H54 (cell line): ENCODE data around the gene DHRS4.

Source experiments
- DNase-seq: peaks from one replicate; pipeline ENCODE4 v3.0.0; 2011; ENCODE audit warnings: low spot score, mixed read lengths; ENCODE audit not compliant: insufficient read length
- FAIRE-seq: peaks from 3 replicates; lab custom pipeline; 2011; peaks lifted over from hg19 to GRCh38; lab: Jason Lieb, UNC
- POLR2A ChIP-seq: IDR thresholded peaks from 2 replicates; pipeline ENCODE4 v1.6.1; 2011; ENCODE audit warnings: low read depth, mild to moderate bottlenecking, low read length

Gene DHRS4

DNA sequence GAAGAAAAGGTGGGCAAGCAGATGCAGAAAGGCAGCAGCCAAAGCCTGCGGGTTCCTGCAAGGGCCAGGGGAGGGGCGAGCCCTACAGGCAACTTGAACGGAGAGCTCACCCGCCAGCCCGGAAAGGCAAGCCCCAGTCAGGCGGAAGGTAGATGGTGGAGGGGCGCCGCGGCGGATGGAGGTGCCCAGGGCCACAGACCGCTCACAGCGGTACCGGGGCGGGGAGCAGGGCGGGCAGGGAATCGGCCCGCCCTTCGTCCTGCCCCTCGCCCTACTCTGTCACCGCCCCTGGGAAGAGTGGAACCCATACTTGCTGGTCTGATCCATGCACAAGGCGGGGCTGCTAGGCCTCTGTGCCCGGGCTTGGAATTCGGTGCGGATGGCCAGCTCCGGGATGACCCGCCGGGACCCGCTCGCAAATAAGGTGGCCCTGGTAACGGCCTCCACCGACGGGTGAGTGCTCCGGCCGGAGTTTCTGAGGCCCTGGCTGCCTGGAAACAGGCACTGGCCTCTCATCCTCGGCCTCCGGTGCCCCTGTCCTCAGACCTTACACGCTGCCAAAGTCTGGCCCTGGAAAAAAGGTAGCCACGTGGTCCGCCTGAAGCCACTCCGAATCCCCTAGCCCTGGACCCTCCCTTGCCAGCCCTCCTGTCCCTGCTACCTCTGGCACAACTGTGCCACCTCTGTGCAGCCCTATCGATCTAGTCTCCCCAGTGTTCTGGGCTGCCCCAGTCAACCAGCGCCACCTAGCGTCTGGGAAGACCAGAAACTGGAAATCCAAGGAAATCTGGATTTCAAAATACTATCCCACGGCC, at the start of gene DHRS4:
TSS of gene DHRS4 (plus strand) at position 307 of the 815 bp plus-strand sequence. CDS start at position 326, 19 bp downstream.
- peak; percentile 65 for DNase-seq
- 0 out of 2 replicates have a peak, but pooled peaks have one; percentile 50 for TF ChIP-seq POLR2A
- FAIRE-seq = no peak

DNA sequence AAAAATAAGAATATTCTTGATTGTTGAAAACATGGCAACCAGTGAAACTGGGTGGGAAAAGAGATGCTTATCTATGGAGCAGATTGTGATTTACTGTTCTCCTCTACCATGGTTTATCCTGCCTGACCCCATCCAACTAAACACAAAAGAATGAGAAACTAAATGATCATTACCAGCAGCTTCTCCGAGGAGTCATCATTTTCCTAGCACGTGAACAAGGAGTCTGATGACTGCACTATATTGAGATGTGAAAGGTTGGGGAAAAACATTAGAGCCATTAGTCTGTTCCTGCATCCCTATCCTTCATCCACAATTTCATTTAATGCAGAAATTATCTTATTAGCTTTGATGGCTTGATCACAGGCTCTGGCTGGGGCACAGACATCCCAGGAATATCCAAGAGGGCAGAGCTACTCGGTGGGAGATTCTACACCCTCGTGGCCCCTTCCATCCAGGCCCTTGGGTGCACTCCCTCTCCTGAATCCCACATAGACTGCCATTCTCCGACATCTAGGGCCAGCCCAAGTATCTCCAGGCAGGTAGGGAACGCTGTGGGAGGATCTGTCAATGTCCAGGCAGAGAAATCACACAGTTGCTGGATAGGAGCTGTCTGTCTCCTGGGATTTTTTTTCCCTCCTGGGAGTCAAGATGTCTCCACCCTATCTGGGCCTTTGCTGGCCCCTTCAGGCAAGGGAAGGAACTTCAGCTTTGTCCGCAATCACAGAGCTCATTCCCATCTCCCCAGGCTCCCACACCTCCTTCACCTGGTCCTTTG, 43.3 kb upstream of the DHRS4 start:
- FAIRE-seq = no peak
- DNase-seq = peak; percentile 47
- TF ChIP-seq POLR2A = no peak

DNA sequence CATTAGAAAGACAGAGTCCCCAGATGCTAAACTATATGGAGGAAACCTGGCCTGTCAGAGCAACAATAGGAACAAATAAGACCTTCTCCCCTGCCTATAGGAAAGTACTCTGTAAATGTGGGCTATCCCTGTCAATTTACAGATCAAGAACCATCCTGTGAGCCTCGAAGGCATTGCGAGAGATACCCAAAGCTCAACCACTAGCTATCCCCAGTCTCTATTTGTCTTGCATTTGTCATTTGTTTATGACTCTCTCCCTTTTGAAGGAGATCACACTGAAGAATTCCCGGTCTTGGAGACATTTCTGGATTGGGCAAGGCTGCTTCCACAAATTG, 42.7 kb upstream of the DHRS4 start:
- no peak for FAIRE-seq
- no peak for TF ChIP-seq POLR2A

DNA sequence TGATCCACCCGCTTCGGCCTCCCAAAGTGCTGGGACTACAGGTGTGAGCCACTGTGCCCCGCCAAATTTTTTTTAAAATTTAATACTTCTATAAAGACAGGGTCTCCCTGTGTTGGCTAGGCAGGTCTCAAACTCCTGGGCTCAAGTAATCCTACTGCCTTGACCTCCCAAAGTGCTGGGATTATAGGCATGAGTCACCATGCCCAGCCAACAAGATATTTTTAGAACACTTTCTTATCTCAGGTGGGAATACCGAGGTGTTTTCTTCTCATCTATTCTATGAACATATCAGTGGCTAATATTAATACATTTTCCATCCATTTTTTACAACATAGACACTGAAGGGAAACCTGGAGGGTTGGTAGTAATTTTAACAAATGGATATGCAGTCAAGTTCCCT, 38.0 kb upstream of the DHRS4 start:
- TF ChIP-seq POLR2A = no peak
- no peak for FAIRE-seq

More for the DNA sequence above, 42.7 kb upstream of the DHRS4 start:
- no peak for DNase-seq

DNA sequence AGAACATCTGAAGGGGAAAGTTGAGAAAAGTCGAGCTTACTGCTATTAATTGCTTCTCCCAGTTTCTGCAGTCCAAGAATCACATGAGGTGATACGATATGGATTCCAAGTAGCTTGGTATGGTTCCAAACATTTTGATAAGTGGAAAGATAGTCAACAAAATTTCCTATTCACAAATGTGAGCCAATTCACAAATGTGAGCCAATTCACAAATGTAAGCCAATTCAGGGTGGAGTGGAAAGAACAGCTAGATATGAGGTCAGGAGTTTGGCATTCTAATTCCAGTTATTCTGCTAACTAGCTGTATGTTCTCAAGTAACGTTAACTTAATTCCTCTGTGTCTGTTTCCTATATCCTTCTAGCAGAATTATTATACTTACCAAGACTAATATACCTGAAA, 37.6 kb upstream of the DHRS4 start:
- DNase-seq (no peak), FAIRE-seq (no peak)
- TF ChIP-seq POLR2A = no peak

More for the DNA sequence above, 38.0 kb upstream of the DHRS4 start:
- DNase-seq = no peak

DNA sequence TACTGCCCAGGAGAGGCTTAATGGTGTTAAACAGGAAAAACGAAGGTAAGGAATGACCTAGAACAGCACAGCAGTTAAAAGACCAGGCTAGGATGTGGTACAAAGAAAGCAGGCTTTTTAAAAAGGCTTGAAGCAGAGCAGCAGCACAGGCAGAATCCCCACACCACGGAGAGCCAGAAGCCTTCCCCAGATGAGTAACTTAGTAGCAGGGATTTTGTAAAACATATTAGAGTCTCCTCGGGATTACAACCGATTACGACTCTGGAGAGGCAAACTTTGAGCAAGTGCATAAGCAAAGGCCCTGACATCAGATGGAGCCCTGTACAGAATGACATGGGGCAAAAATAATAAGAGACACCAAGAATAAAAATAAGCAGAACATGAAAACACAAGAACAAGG, 37.1 kb upstream of the DHRS4 start:
- FAIRE-seq = no peak
- no peak for DNase-seq
- no peak for TF ChIP-seq POLR2A

DNA sequence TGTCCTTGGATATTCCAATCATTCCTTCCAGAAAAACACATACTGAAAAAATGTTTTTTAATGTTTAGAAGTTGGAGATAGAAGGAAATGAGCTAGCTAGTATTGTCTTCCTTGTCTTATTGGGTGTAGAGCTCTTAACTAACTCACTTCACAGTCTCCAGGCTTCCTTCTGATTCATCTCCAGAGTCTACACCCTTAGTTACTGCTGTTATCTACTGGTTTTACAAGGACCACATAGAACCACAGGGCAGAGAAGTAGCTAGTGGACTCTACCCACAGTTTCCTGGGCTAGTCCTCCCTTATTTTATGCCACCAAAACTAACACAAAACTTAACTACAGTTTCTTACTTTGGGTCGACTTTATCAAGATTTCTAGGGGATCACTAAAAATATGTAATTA, 31.0 kb upstream of the DHRS4 start:
- DNase-seq (no peak), FAIRE-seq (no peak)
- TF ChIP-seq POLR2A = no peak

DNA sequence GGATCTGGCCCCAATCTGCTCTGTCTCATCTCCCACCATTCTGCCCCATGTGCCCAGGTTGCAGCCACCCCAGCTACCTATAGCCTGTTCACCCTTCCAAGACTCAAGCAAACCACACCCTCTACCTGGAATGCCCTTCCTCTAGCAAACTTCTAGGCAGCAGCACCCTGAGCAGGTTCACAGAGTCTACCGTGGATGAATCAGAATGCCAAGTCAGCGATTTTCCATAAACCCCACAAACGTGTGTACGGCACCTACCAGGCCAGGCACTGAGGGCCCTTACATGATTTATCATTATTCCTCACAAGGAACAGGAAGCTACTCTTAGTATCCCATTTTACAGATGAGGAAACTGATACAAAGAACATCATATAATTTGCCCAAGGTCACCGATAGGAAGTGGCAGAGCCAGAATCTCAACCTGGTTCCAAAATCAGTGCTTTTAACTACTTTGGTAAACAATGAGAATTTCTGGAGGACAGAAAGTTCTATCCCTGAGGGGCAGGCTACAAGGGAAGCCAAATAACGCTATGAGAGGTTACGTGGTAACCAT, 28.0 kb upstream of the DHRS4 start:
- DNase-seq (no peak), FAIRE-seq (no peak)
- no peak for TF ChIP-seq POLR2A

DNA sequence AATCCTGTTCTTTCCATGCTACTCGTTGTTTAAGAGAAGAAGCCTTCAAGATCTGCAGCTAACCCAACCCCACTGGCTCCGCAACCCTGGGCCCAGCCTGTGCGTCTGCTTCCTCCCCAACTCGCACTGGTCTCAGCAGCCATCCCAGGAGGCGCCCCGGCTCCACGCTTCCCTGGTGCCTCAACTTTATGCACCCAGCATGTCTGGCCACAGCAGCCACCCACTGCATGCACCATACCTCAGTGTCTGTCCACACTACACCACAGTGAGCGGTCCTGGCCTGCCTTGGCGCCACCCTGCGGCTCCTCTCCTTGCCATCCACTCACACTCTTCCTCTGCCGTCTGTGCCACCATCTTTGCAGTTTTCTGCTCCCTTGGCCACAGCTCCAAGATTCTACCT, 27.0 kb upstream of the DHRS4 start:
- no peak for TF ChIP-seq POLR2A

DNA sequence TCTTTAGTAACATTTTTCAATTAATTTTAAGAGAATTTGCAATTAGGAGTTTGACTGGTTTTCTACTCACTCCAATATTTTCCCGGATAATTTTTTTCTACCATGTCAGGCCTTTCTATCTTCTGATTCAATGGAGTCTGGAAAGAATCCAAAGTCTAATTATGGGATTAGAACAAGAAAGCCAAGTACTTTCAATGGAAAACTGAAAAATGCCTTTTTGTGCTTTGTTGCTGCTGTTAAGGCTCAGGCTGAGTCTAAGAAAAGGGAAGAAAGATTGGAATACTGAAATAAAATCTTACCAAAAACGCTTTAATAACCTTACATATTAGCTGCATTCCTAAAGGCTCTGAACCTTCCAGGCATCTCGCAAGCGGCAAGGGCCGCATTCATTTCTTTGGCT, 24.4 kb upstream of the DHRS4 start:
- FAIRE-seq = no peak
- TF ChIP-seq POLR2A = no peak

More for the DNA sequence above, 27.0 kb upstream of the DHRS4 start:
- no peak for DNase-seq
- FAIRE-seq = no peak

DNA sequence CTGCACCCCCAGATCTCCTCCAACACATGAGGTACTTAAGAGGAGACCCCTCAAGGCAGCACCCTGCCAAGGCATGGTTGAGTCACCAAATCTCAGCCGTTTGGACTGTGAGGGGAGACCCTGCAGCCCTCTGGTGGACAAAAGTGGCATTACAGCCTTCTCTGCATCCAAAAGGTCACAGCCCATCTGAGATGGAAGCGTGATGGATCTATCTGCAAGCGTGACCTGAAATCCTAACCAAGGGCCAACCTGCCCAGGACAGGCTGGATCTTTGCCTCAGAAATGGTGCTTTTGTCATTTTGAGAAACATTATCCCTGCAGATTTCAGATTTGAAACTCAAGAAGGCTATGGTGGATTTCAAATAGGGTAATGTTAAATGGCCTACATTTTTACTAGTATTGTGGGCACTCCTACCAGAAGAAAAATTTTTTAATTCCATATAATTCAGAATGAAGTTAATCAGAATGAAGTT, 23.7 kb upstream of the DHRS4 start:
- TF ChIP-seq POLR2A = no peak
- DNase-seq (peak; percentile 49), FAIRE-seq (no peak)

More for the DNA sequence above, 24.4 kb upstream of the DHRS4 start:
- no peak for DNase-seq

DNA sequence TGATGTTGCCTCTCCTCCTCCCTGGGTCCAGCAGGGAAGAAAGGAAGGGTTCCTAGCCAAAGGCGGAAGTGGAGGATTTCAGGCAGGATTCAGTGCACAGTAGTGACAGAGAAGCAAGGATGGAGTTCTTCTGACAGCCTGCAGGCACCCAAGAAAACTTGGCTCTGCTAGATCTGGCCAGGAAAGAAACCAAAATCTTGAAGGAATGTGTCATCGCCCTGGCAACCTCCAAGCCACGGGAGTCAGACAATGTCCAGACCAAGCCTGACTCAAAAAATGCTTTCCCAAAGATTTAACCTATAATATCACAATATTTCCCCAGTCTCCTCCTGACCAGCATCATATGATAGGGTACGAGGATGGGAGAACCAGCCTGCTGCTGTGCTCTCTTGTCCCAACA, 22.8 kb upstream of the DHRS4 start:
- no peak for TF ChIP-seq POLR2A
- FAIRE-seq (no peak), DNase-seq (peak; percentile 11)

DNA sequence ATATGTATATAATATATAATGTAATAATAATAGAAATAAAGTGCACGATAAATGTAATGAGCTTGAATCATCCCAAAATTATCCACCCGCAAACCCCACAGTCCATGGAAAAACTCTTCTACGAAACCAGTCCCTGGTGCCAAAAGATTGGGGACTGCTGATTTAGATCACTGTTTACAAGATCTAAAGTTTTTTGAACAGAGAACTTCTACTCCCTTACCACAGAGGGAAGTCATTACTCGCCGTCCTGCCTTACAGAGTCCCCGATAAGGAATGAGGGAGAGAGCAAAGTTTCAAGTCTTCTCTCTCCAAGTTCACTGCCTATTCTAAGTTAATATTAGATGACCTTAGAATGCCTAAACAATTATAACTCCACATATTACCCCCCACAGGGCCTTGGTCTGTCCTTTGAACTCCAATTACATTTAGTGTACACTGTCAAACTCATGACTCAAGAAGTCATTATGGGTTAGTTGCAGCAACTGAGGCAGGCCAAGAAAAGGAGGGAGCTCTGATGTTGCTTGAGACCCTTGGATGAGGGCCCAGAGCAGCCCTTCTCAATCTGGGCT, 21.8 kb upstream of the DHRS4 start:
- no peak for DNase-seq
- FAIRE-seq = no peak
- no peak for TF ChIP-seq POLR2A

DNA sequence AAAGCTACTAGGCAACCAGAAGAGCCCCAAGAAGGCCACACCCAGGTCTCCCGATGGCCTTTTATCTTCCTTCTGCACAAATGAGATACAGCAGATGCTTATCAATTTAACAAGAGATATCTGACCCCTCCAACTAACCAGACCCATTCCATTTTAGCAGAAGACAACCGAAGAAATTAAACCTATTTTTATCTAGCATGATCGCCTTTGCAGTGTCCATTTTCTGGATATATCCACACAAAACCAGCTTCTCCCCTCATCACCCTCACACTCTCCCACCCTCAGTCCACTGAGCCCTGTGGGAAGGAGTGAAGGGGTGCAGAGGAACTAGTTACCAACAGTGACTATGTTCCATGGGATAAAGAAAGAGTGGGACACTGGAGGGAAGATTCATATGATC, 20.9 kb upstream of the DHRS4 start:
- FAIRE-seq (no peak), DNase-seq (no peak)
- no peak for TF ChIP-seq POLR2A
